ENCODE data around the gene C1R.
"Not testable (repeated sequence)": the region's sequence is repeated elsewhere in the genome, so short reads cannot be mapped to it uniquely, and the experiment has no call there.

Gene C1R

GRCh38 chr12:7039403-7039802 lies 52.8 kb downstream of the C1R start:
- Histone ChIP-seq H2AFZ (ENCODE audit: low read length) (no peak overlapping the region), H3K4me3 (ENCODE audit: low read length) (no peak overlapping the region), H3K4me1 (ENCODE audit: low read length) (no peaks in the 10 kb centered on the region), H3K27ac (ENCODE audit: low read length) (no peak overlapping the region), H3K9me2 (replicated peaks; ENCODE audit: insufficient read depth, low read length) (no peaks in the 10 kb centered on the region), H3K4me2 (ENCODE audit: low read depth, low read length) (no peak overlapping the region), H3K9ac (ENCODE audit: low read length) (no peak overlapping the region), H3K79me2 (ENCODE audit: low read length) (no peaks in the 10 kb centered on the region), H4K20me1 (ENCODE audit: insufficient read depth, low read length) (no peaks in the 10 kb centered on the region), H3F3A (ENCODE audit: insufficient read depth, low read length) (no peaks in the 10 kb centered on the region), H3K9me3 (replicated peaks; ENCODE audit: insufficient read depth, low read length) (no peaks in the 10 kb centered on the region), H3K27me3 (replicated peaks; ENCODE audit: insufficient read depth, low read length) (no peaks in the 10 kb centered on the region), H3K36me3 (replicated peaks; ENCODE audit: insufficient read depth, low read length) (no peaks in the 10 kb centered on the region)
- no peak for DNase-seq
- no peak for TF ChIP-seq EZH2 (optimal IDR thresholded peaks at IDR 0.05; ENCODE audit: low read depth, low read length)
- TF ChIP-seq EZH2phosphoT487 (IDR thresholded peaks at IDR 0.05; ENCODE audit: low read length), result no peak
- TF ChIP-seq CTCF (IDR thresholded peaks at IDR 0.05; ENCODE audit: low read length), result no peak

GRCh38 chr12:7038591-7038990 lies 53.7 kb downstream of the C1R start:
- DNase-seq, result no peak
- Histone ChIP-seq H4K20me1 (ENCODE audit: insufficient read depth, low read length) (no peaks in the 10 kb centered on the region), H3K4me2 (ENCODE audit: low read depth, low read length) (no peak overlapping the region), H3K9me3 (replicated peaks; ENCODE audit: insufficient read depth, low read length) (no peaks in the 10 kb centered on the region), H2AFZ (ENCODE audit: low read length) (no peak overlapping the region), H3K27ac (ENCODE audit: low read length) (no peak overlapping the region), H3F3A (ENCODE audit: insufficient read depth, low read length) (no peaks in the 10 kb centered on the region), H3K9ac (ENCODE audit: low read length) (no peak overlapping the region), H3K9me2 (replicated peaks; ENCODE audit: insufficient read depth, low read length) (no peaks in the 10 kb centered on the region), H3K4me1 (ENCODE audit: low read length) (no peaks in the 10 kb centered on the region), H3K27me3 (replicated peaks; ENCODE audit: insufficient read depth, low read length) (no peaks in the 10 kb centered on the region), H3K36me3 (replicated peaks; ENCODE audit: insufficient read depth, low read length) (no peaks in the 10 kb centered on the region), H3K4me3 (ENCODE audit: low read length) (no peak overlapping the region), H3K79me2 (ENCODE audit: low read length) (no peaks in the 10 kb centered on the region)
- TF ChIP-seq EZH2 (optimal IDR thresholded peaks at IDR 0.05; ENCODE audit: low read depth, low read length), result no peak
- TF ChIP-seq EZH2phosphoT487 (IDR thresholded peaks at IDR 0.05; ENCODE audit: low read length), result no peak
- no peak for TF ChIP-seq CTCF (IDR thresholded peaks at IDR 0.05; ENCODE audit: low read length)

GRCh38 chr12:7037411-7037810 lies 54.8 kb downstream of the C1R start:
- H3K27me3 ChIP-seq (replicated peaks; ENCODE audit: insufficient read depth, low read length); H3K36me3 ChIP-seq (replicated peaks; ENCODE audit: insufficient read depth, low read length); H3K9ac ChIP-seq (ENCODE audit: low read length); H3K27ac ChIP-seq (ENCODE audit: low read length); H2AFZ ChIP-seq (ENCODE audit: low read length); H3F3A ChIP-seq (ENCODE audit: insufficient read depth, low read length); DNase-seq; H3K79me2 ChIP-seq (ENCODE audit: low read length); H3K4me2 ChIP-seq (ENCODE audit: low read depth, low read length); H3K4me1 ChIP-seq (ENCODE audit: low read length); H4K20me1 ChIP-seq (ENCODE audit: insufficient read depth, low read length); H3K9me2 ChIP-seq (replicated peaks; ENCODE audit: insufficient read depth, low read length); H3K4me3 ChIP-seq (ENCODE audit: low read length); H3K9me3 ChIP-seq (replicated peaks; ENCODE audit: insufficient read depth, low read length): not testable (repeated sequence)

- Histone ChIP-seq H2AFZ (ENCODE audit: low read length) (no peak overlapping the region), H3K4me2 (ENCODE audit: low read depth, low read length) (no peak overlapping the region), H3K4me3 (ENCODE audit: low read length) (no peak overlapping the region), H3K79me2 (ENCODE audit: low read length) (no peaks in the 10 kb centered on the region), H4K20me1 (ENCODE audit: insufficient read depth, low read length) (no peaks in the 10 kb centered on the region), H3F3A (ENCODE audit: insufficient read depth, low read length) (no peaks in the 10 kb centered on the region), H3K9ac (ENCODE audit: low read length) (no peak overlapping the region), H3K4me1 (ENCODE audit: low read length) (no peaks in the 10 kb centered on the region), H3K27me3 (replicated peaks; ENCODE audit: insufficient read depth, low read length) (no peaks in the 10 kb centered on the region), H3K9me3 (replicated peaks; ENCODE audit: insufficient read depth, low read length) (no peaks in the 10 kb centered on the region), H3K9me2 (replicated peaks; ENCODE audit: insufficient read depth, low read length) (no peaks in the 10 kb centered on the region), H3K27ac (ENCODE audit: low read length) (no peak overlapping the region), H3K36me3 (replicated peaks; ENCODE audit: insufficient read depth, low read length) (no peaks in the 10 kb centered on the region)
- TF ChIP-seq EZH2phosphoT487 (IDR thresholded peaks at IDR 0.05; ENCODE audit: low read length), result no peak
- no peak for DNase-seq
Observed at GRCh38 chr12:7035463-7035862, 56.8 kb downstream of the C1R start.

All from MM.1S (cell line).